ENCODE results near the gene CDC42BPG. TPM values are rescaled to one million over a fixed set of nuclear protein-coding genes. Genes with fewer than 3 reads are reported as not detected.

The CDC42BPG gene
- total and polyA plus RNA-seq, 9 of the 15 experiments (the other 6 are each of a cell fraction or from before 2014, with no cell fraction given): 0.04 to 8.8 (median 2.1) TPM

DNA sequence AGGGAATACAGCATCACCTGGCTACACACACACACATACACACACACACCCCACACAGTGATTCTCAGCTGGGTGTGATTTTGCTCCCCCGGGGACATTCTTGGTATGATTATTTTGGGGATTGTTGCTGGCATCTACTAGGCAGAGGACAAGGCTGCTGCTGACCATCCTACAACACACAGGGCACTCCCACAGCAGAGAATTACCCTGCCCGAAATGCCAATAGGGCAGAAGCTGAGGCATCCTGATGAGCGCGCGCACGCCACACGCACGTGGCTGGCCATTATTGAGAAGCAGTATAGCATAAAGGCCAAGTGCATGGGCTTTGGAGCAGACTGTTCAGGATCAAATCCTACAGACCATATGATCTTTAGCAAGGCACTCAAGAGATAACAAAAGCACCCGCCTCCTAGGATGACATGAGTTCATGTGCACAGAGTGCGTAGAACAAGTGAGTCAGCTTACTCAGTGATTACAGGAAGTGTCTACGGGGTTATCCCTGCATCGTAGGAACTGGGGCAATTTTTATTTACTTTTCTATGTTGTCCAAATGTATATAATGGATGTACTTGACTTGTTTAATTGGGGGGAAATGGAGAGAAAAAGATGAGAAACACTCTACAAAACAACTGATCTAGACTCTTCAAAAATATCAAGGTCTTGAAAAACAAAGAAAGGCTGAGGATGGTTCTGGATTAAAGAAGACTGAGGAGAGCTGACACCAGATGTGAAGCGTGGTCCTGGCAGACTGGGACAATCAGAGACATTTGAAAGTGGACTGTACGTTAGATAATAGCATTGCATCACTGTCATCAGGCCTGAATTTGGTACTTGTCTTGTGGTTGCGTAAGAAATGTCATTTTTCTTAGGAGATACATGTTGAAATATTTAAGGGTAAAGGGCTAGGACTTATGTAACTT is 41.2 kb upstream of the CDC42BPG start (continued):
- TF ChIP-seq, protein P1, sequence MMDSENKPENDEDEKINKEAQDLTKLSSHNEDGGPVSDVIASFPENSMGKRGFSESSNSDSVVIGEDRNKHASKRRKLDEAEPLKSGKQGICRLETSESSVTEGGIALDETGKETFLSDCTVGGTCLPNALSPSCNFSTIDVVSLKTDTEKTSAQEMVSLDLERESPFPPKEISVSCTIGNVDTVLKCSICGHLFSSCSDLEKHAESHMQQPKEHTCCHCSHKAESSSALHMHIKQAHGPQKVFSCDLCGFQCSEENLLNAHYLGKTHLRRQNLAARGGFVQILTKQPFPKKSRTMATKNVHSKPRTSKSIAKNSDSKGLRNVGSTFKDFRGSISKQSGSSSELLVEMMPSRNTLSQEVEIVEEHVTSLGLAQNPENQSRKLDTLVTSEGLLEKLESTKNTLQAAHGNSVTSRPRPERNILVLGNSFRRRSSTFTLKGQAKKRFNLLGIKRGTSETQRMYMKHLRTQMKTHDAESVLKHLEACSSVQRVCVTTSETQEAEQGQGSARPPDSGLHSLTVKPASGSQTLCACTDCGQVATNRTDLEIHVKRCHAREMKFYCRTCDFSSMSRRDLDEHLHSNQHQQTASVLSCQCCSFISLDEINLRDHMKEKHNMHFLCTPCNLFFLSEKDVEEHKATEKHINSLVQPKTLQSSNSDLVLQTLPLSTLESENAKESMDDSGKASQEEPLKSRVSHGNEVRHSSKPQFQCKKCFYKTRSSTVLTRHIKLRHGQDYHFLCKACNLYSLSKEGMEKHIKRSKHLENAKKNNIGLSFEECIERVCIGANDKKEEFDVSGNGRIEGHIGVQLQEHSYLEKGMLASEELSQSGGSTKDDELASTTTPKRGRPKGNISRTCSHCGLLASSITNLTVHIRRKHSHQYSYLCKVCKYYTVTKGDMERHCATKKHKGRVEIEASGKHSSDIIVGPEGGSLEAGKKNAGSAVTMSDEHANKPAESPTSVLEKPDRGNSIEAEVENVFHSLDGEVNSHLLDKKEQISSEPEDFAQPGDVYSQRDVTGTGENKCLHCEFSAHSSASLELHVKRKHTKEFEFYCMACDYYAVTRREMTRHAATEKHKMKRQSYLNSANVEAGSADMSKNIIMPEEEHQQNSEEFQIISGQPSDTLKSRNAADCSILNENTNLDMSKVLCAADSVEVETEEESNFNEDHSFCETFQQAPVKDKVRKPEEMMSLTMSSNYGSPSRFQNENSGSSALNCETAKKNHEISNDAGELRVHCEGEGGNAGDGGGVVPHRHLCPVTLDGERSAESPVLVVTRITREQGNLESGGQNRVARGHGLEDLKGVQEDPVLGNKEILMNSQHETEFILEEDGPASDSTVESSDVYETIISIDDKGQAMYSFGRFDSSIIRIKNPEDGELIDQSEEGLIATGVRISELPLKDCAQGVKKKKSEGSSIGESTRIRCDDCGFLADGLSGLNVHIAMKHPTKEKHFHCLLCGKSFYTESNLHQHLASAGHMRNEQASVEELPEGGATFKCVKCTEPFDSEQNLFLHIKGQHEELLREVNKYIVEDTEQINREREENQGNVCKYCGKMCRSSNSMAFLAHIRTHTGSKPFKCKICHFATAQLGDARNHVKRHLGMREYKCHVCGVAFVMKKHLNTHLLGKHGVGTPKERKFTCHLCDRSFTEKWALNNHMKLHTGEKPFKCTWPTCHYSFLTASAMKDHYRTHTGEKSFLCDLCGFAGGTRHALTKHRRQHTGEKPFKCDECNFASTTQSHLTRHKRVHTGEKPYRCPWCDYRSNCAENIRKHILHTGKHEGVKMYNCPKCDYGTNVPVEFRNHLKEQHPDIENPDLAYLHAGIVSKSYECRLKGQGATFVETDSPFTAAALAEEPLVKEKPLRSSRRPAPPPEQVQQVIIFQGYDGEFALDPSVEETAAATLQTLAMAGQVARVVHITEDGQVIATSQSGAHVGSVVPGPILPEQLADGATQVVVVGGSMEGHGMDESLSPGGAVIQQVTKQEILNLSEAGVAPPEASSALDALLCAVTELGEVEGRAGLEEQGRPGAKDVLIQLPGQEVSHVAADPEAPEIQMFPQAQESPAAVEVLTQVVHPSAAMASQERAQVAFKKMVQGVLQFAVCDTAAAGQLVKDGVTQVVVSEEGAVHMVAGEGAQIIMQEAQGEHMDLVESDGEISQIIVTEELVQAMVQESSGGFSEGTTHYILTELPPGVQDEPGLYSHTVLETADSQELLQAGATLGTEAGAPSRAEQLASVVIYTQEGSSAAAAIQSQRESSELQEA (IDR thresholded peaks at IDR 0.05; ENCODE audit: low read depth): no peak
- TF ChIP-seq ZNF232 (CRISPR knock-in tag; IDR thresholded peaks at IDR 0.05): no peak
- TF ChIP-seq ATF1 (CRISPR knock-in tag; IDR thresholded peaks at IDR 0.05): no peak
- TF ChIP-seq ATF1 (tag; IDR thresholded peaks at IDR 0.05): peak; percentile 88
- no peak for TF ChIP-seq ZFP30 (CRISPR knock-in tag; IDR thresholded peaks at IDR 0.05; ENCODE audit: borderline replicate concordance)
- TF ChIP-seq BRCA1 (IDR thresholded peaks at IDR 0.05): no peak
- TF ChIP-seq BRCA1 (CRISPR knock-in tag; IDR thresholded peaks at IDR 0.05): no peak
- no peak for TF ChIP-seq NONO (IDR thresholded peaks at IDR 0.05; ENCODE audit: low read depth in 2 of 2, low read length in 1 of 2)
- TF ChIP-seq EWSR1 (IDR thresholded peaks at IDR 0.05; ENCODE audit: borderline replicate concordance, low read depth, partially characterized antibody): no peak
- no peak for TF ChIP-seq PHF20 (IDR thresholded peaks at IDR 0.05; ENCODE audit: partially characterized antibody)
- TF ChIP-seq, protein P2, sequence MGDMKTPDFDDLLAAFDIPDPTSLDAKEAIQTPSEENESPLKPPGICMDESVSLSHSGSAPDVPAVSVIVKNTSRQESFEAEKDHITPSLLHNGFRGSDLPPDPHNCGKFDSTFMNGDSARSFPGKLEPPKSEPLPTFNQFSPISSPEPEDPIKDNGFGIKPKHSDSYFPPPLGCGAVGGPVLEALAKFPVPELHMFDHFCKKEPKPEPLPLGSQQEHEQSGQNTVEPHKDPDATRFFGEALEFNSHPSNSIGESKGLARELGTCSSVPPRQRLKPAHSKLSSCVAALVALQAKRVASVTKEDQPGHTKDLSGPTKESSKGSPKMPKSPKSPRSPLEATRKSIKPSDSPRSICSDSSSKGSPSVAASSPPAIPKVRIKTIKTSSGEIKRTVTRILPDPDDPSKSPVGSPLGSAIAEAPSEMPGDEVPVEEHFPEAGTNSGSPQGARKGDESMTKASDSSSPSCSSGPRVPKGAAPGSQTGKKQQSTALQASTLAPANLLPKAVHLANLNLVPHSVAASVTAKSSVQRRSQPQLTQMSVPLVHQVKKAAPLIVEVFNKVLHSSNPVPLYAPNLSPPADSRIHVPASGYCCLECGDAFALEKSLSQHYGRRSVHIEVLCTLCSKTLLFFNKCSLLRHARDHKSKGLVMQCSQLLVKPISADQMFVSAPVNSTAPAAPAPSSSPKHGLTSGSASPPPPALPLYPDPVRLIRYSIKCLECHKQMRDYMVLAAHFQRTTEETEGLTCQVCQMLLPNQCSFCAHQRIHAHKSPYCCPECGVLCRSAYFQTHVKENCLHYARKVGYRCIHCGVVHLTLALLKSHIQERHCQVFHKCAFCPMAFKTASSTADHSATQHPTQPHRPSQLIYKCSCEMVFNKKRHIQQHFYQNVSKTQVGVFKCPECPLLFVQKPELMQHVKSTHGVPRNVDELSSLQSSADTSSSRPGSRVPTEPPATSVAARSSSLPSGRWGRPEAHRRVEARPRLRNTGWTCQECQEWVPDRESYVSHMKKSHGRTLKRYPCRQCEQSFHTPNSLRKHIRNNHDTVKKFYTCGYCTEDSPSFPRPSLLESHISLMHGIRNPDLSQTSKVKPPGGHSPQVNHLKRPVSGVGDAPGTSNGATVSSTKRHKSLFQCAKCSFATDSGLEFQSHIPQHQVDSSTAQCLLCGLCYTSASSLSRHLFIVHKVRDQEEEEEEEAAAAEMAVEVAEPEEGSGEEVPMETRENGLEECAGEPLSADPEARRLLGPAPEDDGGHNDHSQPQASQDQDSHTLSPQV (IDR thresholded peaks at IDR 0.05): peak; percentile 97
- TF ChIP-seq, protein P3, sequence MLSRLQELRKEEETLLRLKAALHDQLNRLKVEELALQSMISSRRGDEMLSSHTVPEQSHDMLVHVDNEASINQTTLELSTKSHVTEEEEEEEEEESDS (CRISPR knock-in tag; IDR thresholded peaks at IDR 0.05): no peak
- TF ChIP-seq HEY1 (CRISPR knock-in tag; IDR thresholded peaks at IDR 0.05; ENCODE audit: borderline replicate concordance): 0 out of 2 replicates have a peak, but pooled peaks have one; percentile 26
- no peak for TF ChIP-seq RBM39 (optimal IDR thresholded peaks at IDR 0.05; ENCODE audit: low read depth, low read length)
- peak; percentile 63 for TF ChIP-seq BRD9 (IDR thresholded peaks at IDR 0.05; ENCODE audit: low read depth, partially characterized antibody)
- peak; percentile 88 for TF ChIP-seq SMARCA4 (IDR thresholded peaks at IDR 0.05)

Data from K562 (cell line).